HEK293 (cell line): ENCODE measurements around the gene THPO.

ENCODE experiments used
- CTCF ChIA-PET: fragments of 350-600 bp; formaldehyde crosslinking; extraction: SDS; loops from one replicate; lab custom pipeline; 2021; ENCODE audit warnings: antibody characterized with exemption; lab: Yijun Ruan, JAX
- POLR2A ChIA-PET: fragments of 300-600 bp; formaldehyde crosslinking; extraction: SDS; loops from one replicate; lab custom pipeline; 2020; ENCODE audit warnings: antibody characterized with exemption, inconsistent platforms; lab: Yijun Ruan, JAX
- H3K27ac ChIP-seq: fragments of 200-500 bp; sonication (Bioruptor generic); 2 replicates; pipeline ENCODE4 v1.5.1; 2014; ENCODE audit warnings: low read depth, low read length, control low read depth, inconsistent platforms; ENCODE audit errors: extremely low read depth
- H3K36me3 ChIP-seq, 2 experiments: fragments of 200-500 bp in 1 of 2; sonication (Bioruptor generic) in 1 of 2; 1 replicate in 1 of 2; 2 replicates in 1 of 2; pipeline ENCODE4 v1.5.1; 2014 to 2017; ENCODE audit warnings: inconsistent platforms in 2 of 2, low read length in 2 of 2; ENCODE audit not compliant: control insufficient read depth in 2 of 2, insufficient read depth in 1 of 2
- H3K4me1 ChIP-seq: fragments of 200-500 bp; sonication (Bioruptor generic); 2 replicates; pipeline ENCODE4 v1.5.1; 2014; ENCODE audit warnings: mild to moderate bottlenecking, low read length, inconsistent platforms; ENCODE audit not compliant: control insufficient read depth, insufficient read depth
- H3K4me3 ChIP-seq: 2 replicates; pipeline ENCODE4 v1.5.1; 2011; ENCODE audit warnings: low read depth, mild to moderate bottlenecking, control low read depth, low read length, moderate library complexity
- H3K9me3 ChIP-seq: fragments of 200-500 bp; sonication (Bioruptor generic); 2 replicates; pipeline ENCODE4 v1.5.1; 2014; ENCODE audit warnings: low read depth, low read length, inconsistent platforms; ENCODE audit not compliant: control insufficient read depth, insufficient read depth
- GLI2 ChIP-seq: fragments of 450-650 bp; formaldehyde crosslinking; IDR thresholded peaks from 2 replicates; pipeline ENCODE4; 2017; ENCODE audit warnings: missing biosample characterization, missing genetic modification characterization, low read depth, borderline replicate concordance
- KLF8 ChIP-seq: fragments of 450-650 bp; formaldehyde crosslinking; IDR thresholded peaks from 2 replicates; pipeline ENCODE4 v1.5.1; 2016; ENCODE audit warnings: missing biosample characterization, missing genetic modification characterization
- SCRT2 ChIP-seq: fragments of 450-650 bp; formaldehyde crosslinking; IDR thresholded peaks from 2 replicates; pipeline ENCODE4 v1.5.1; 2016; ENCODE audit warnings: missing biosample characterization, missing genetic modification characterization
- SP2 ChIP-seq: fragments of 450-650 bp; formaldehyde crosslinking; IDR thresholded peaks from 2 replicates; pipeline ENCODE4 v1.5.1; 2016; ENCODE audit warnings: missing biosample characterization, missing genetic modification characterization
- SP3 ChIP-seq: fragments of 450-650 bp; formaldehyde crosslinking; IDR thresholded peaks from 2 replicates; pipeline ENCODE4 v1.5.1; 2016; ENCODE audit warnings: missing biosample characterization, missing genetic modification characterization
- SP7 ChIP-seq: fragments of 450-650 bp; formaldehyde crosslinking; IDR thresholded peaks from 2 replicates; pipeline ENCODE4 v1.5.1; 2016; ENCODE audit warnings: missing biosample characterization, missing genetic modification characterization
- YY2 ChIP-seq: fragments of 450-650 bp; formaldehyde crosslinking; IDR thresholded peaks from 2 replicates; pipeline ENCODE4 v1.5.1; 2016; ENCODE audit warnings: missing biosample characterization, missing genetic modification characterization
- ZBTB8A ChIP-seq: fragments of 450-650 bp; formaldehyde crosslinking; IDR thresholded peaks from 2 replicates; pipeline ENCODE4 v1.5.1; 2016; ENCODE audit warnings: missing biosample characterization, missing genetic modification characterization
- ZIC2 ChIP-seq: fragments of 450-650 bp; formaldehyde crosslinking; IDR thresholded peaks from 2 replicates; pipeline ENCODE4 v1.5.1; 2016; ENCODE audit warnings: missing biosample characterization, missing genetic modification characterization
- ZNF121 ChIP-seq: fragments of 450-650 bp; formaldehyde crosslinking; IDR thresholded peaks from 2 replicates; pipeline ENCODE4 v1.5.1; 2016; ENCODE audit warnings: missing biosample characterization, missing genetic modification characterization
- ZNF146 ChIP-seq: fragments of 450-650 bp; formaldehyde crosslinking; IDR thresholded peaks from 2 replicates; pipeline ENCODE4 v1.5.1; 2016; ENCODE audit warnings: missing biosample characterization, missing genetic modification characterization
- ZNF148 ChIP-seq: fragments of 450-650 bp; formaldehyde crosslinking; IDR thresholded peaks from 2 replicates; pipeline ENCODE4 v1.5.0; 2017; ENCODE audit warnings: missing biosample characterization, missing genetic modification characterization, borderline replicate concordance
- ZNF174 ChIP-seq: fragments of 450-650 bp; formaldehyde crosslinking; IDR thresholded peaks from 2 replicates; pipeline ENCODE4 v1.5.0; 2017; ENCODE audit warnings: missing biosample characterization, mild to moderate bottlenecking, missing genetic modification characterization
- ZNF223 ChIP-seq: fragments of 450-650 bp; formaldehyde crosslinking; IDR thresholded peaks from 2 replicates; pipeline ENCODE4 v1.5.1; 2016; ENCODE audit warnings: missing biosample characterization, missing genetic modification characterization
- ZNF350 ChIP-seq: fragments of 450-650 bp; formaldehyde crosslinking; IDR thresholded peaks from 2 replicates; pipeline ENCODE4 v1.5.0; 2017; ENCODE audit warnings: missing biosample characterization, mild to moderate bottlenecking, missing genetic modification characterization
- ZNF488 ChIP-seq: fragments of 450-650 bp; formaldehyde crosslinking; IDR thresholded peaks from 2 replicates; pipeline ENCODE4 v1.5.1; 2016; ENCODE audit warnings: missing biosample characterization, missing genetic modification characterization
- ZNF518A ChIP-seq: fragments of 450-650 bp; formaldehyde crosslinking; conservative IDR thresholded peaks from 2 replicates; pipeline ENCODE4 v1.5.1; 2016; ENCODE audit warnings: low read depth, missing biosample characterization, missing genetic modification characterization
- ZNF548 ChIP-seq: fragments of 450-650 bp; formaldehyde crosslinking; IDR thresholded peaks from 2 replicates; pipeline ENCODE4 v1.5.1; 2016; ENCODE audit warnings: missing biosample characterization, missing genetic modification characterization
- ZNF701 ChIP-seq: fragments of 450-650 bp; formaldehyde crosslinking; IDR thresholded peaks from 2 replicates; pipeline ENCODE4 v1.5.1; 2016; ENCODE audit warnings: missing biosample characterization, missing genetic modification characterization
- ZSCAN5A ChIP-seq: fragments of 450-650 bp; formaldehyde crosslinking; IDR thresholded peaks from 2 replicates; pipeline ENCODE4 v1.5.1; 2016; ENCODE audit warnings: missing biosample characterization, missing genetic modification characterization
- TF ChIP-seq, protein P1 (sequence below): fragments of 450-650 bp; formaldehyde crosslinking; IDR thresholded peaks from 2 replicates; pipeline ENCODE4 v1.5.1; 2016; ENCODE audit warnings: missing biosample characterization, missing genetic modification characterization, low read depth
- TF ChIP-seq, protein P2 (sequence below): fragments of 450-650 bp; formaldehyde crosslinking; IDR thresholded peaks from 2 replicates; pipeline ENCODE4 v1.5.1; 2016; ENCODE audit warnings: missing biosample characterization, missing genetic modification characterization, borderline replicate concordance

The THPO gene

GRCh38 chr3:184377882-184378445 lies at the start of gene THPO:
THPO (minus strand) TSS chr3:184378207; CDS start chr3:184376259, 1,948 bp downstream.
- POLR2A ChIA-PET: no interaction called here
- no peak within 1 kb of the TSS for H3K27ac ChIP-seq

DNA sequence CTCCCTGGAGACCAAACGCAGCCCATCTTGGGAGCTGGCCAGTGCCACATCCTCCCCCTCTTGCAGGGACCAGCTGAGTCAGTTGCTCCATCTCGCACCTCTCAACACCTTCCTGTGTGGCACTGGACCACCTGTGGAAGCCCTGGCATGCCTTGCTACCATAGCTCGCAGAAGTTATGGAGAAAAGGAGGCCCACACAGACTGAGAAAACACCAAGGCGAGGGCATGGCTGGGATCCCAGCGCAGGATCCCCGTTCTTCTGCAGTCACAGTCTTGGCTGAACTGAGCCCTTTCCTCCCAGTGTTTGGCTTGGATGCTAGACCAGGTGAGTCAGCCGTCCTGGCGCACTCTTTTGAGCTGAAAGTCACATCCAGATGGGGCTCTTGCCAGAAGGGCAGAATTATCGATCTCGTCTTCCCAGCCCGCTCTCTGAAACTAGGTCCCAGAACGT lies 48.7 kb upstream of the THPO start:
- Histone ChIP-seq H3K27ac (no peak overlapping the region), H3K36me3 (no peaks in the 10 kb centered on the region), H3K9me3 (no peaks in the 10 kb centered on the region), H3K4me3 (no peak overlapping the region), H3K4me1 (no peaks in the 10 kb centered on the region)
- ChIA-PET CTCF (interaction anchor here (0.6 to 1.3 kb wide), 4 partner anchors 9 to 58 kb away, joined by 4 to 7 read pairs (median 4); no protein-coding TSS in a partner anchor), POLR2A (no interaction called here)
- no peak for TF ChIP-seq ZNF148
- TF ChIP-seq, protein P1, sequence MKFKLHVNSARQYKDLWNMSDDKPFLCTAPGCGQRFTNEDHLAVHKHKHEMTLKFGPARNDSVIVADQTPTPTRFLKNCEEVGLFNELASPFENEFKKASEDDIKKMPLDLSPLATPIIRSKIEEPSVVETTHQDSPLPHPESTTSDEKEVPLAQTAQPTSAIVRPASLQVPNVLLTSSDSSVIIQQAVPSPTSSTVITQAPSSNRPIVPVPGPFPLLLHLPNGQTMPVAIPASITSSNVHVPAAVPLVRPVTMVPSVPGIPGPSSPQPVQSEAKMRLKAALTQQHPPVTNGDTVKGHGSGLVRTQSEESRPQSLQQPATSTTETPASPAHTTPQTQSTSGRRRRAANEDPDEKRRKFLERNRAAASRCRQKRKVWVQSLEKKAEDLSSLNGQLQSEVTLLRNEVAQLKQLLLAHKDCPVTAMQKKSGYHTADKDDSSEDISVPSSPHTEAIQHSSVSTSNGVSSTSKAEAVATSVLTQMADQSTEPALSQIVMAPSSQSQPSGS (tag by site-specific recombination): no peak
- TF ChIP-seq KLF8 (tag by site-specific recombination): no peak
- TF ChIP-seq, protein P2, sequence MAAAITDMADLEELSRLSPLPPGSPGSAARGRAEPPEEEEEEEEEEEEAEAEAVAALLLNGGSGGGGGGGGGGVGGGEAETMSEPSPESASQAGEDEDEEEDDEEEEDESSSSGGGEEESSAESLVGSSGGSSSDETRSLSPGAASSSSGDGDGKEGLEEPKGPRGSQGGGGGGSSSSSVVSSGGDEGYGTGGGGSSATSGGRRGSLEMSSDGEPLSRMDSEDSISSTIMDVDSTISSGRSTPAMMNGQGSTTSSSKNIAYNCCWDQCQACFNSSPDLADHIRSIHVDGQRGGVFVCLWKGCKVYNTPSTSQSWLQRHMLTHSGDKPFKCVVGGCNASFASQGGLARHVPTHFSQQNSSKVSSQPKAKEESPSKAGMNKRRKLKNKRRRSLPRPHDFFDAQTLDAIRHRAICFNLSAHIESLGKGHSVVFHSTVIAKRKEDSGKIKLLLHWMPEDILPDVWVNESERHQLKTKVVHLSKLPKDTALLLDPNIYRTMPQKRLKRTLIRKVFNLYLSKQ (tag by site-specific recombination): no peak
- no peak for TF ChIP-seq ZNF518A
- TF ChIP-seq YY2: no peak
- TF ChIP-seq SP7: no peak
- TF ChIP-seq ZNF701 (tag by site-specific recombination): no peak
- TF ChIP-seq ZBTB8A (tag by site-specific recombination): no peak
- TF ChIP-seq GLI2: no peak
- TF ChIP-seq SCRT2 (tag by site-specific recombination): no peak
- TF ChIP-seq ZNF174: no peak
- no peak for TF ChIP-seq ZNF488 (tag by site-specific recombination)

More at GRCh38 chr3:184377882-184378445, at the start of gene THPO:
- CTCF ChIA-PET: no interaction called here
- peaks cover 0 to 4% of the 10 kb centered on the region in 2 experiments; a peak in 1 of 3 replicates for H3K36me3 ChIP-seq
- no peak within 1 kb of the TSS for H3K4me3 ChIP-seq
- no peaks in the 10 kb centered on the region for H3K4me1 ChIP-seq
- TF ChIP-seq ZNF548 (tag by site-specific recombination) (no peak), ZNF223 (tag by site-specific recombination) (peak; percentile 54; the same call in 1 of the 2 replicates), SP2 (tag by site-specific recombination) (peak; percentile 58), SP3 (tag by site-specific recombination) (peak; percentile 23; the same call in 1 of the 2 replicates), ZIC2 (tag by site-specific recombination) (peak; percentile 91), ZNF121 (tag by site-specific recombination) (no peak), ZSCAN5A (tag by site-specific recombination) (no peak), ZNF146 (tag by site-specific recombination) (no peak), ZBTB8A (tag by site-specific recombination) (no peak), ZNF350 (no peak)
- H3K9me3 ChIP-seq: no peaks in the 10 kb centered on the region
